DND-41 (cell line): ENCODE measurements around the gene CRTAC1.

ENCODE experiments used
- CTCF ChIP-seq: IDR thresholded peaks from 2 replicates; pipeline ENCODE4 v1.5.1; 2012; ENCODE audit warnings: borderline replicate concordance, low read length, moderate library complexity, mild to moderate bottlenecking; ENCODE audit not compliant: poor library complexity, severe bottlenecking; ENCODE audit errors: extremely low read depth
- EZH2 ChIP-seq: IDR thresholded peaks from 3 replicates; pipeline ENCODE4 v1.6.1; 2012; ENCODE audit warnings: borderline replicate concordance, low read depth, mild to moderate bottlenecking, moderate library complexity, low read length, inconsistent platforms; ENCODE audit not compliant: severe bottlenecking

- TF ChIP-seq EZH2 (no peak), CTCF (no peak)
Measured at GRCh38 chr10:98058295-98058694, 27.9 kb upstream of the CRTAC1 start.
